ENCODE data around the gene SLC23A3. TPM values are rescaled to one million over a fixed set of nuclear protein-coding genes. Genes with fewer than 3 reads are reported as not detected.
"Not testable (repeated sequence)": the region's sequence is repeated elsewhere in the genome, so short reads cannot be mapped to it uniquely, and the experiment has no call there.

SLC23A3 gene
- polyA plus RNA-seq, 1 donor: 6.2 TPM

GRCh38 chr2:219204425-219205164 lies 34.8 kb upstream of the SLC23A3 start:
- DNase-seq: no peak
- peaks cover 19% of the 10 kb centered on the region for H3K4me1 ChIP-seq (ENCODE audit: control insufficient read depth, insufficient read depth, low read length)
- H3K4me3 ChIP-seq (ENCODE audit: low read length): no peak overlapping the region
- WGBS (ENCODE audit: insufficient coverage, low lambda C conversion rate): 80% methylated on average over 1 of the region's 7 CpGs
- no peak overlapping the region for H3K27ac ChIP-seq (ENCODE audit: low read length)
- H3K27me3 ChIP-seq (ENCODE audit: control insufficient read depth, insufficient read depth, low read length): no peaks in the 10 kb centered on the region
- H3K9me3 ChIP-seq (ENCODE audit: control insufficient read depth, low read depth, low read length): peaks cover 3% of the 10 kb centered on the region
- H3K36me3 ChIP-seq (ENCODE audit: control insufficient read depth, insufficient read depth, low read length): peaks cover 21% of the 10 kb centered on the region

- not testable (repeated sequence) for H3K36me3 ChIP-seq (ENCODE audit: control insufficient read depth, insufficient read depth, low read length); H3K9me3 ChIP-seq (ENCODE audit: control insufficient read depth, low read depth, low read length); DNase-seq; H3K27me3 ChIP-seq (ENCODE audit: control insufficient read depth, insufficient read depth, low read length); H3K27ac ChIP-seq (ENCODE audit: low read length); H3K4me1 ChIP-seq (ENCODE audit: control insufficient read depth, insufficient read depth, low read length); H3K4me3 ChIP-seq (ENCODE audit: low read length)
- WGBS (ENCODE audit: insufficient coverage, low lambda C conversion rate): no CpG with 5 or more reads among the region's 21 CpGs
Observed at GRCh38 chr2:219201331-219201730, 31.5 kb upstream of the SLC23A3 start.

GRCh38 chr2:219200502-219201326 lies 30.9 kb upstream of the SLC23A3 start:
- not testable (repeated sequence) for H3K4me1 ChIP-seq (ENCODE audit: control insufficient read depth, insufficient read depth, low read length); H3K4me3 ChIP-seq (ENCODE audit: low read length); H3K27me3 ChIP-seq (ENCODE audit: control insufficient read depth, insufficient read depth, low read length); H3K36me3 ChIP-seq (ENCODE audit: control insufficient read depth, insufficient read depth, low read length); H3K9me3 ChIP-seq (ENCODE audit: control insufficient read depth, low read depth, low read length); DNase-seq; H3K27ac ChIP-seq (ENCODE audit: low read length)
- WGBS (ENCODE audit: insufficient coverage, low lambda C conversion rate): no CpG with 5 or more reads among the region's 26 CpGs

GRCh38 chr2:219199470-219200211 lies 29.8 kb upstream of the SLC23A3 start:
- Histone ChIP-seq H3K27me3 (ENCODE audit: control insufficient read depth, insufficient read depth, low read length) (no peaks in the 10 kb centered on the region), H3K4me3 (ENCODE audit: low read length) (no peak overlapping the region), H3K9me3 (ENCODE audit: control insufficient read depth, low read depth, low read length) (peaks cover 3% of the 10 kb centered on the region), H3K4me1 (ENCODE audit: control insufficient read depth, insufficient read depth, low read length) (no peaks in the 10 kb centered on the region), H3K36me3 (ENCODE audit: control insufficient read depth, insufficient read depth, low read length) (no peaks in the 10 kb centered on the region), H3K27ac (ENCODE audit: low read length) (no peak overlapping the region)
- DNase-seq: no peak
- WGBS (ENCODE audit: insufficient coverage, low lambda C conversion rate): no CpG with 5 or more reads among the region's 12 CpGs

GRCh38 chr2:219198974-219199373 lies 29.1 kb upstream of the SLC23A3 start:
- Histone ChIP-seq H3K9me3 (ENCODE audit: control insufficient read depth, low read depth, low read length) (peaks cover 3% of the 10 kb centered on the region), H3K27ac (ENCODE audit: low read length) (no peak overlapping the region), H3K4me3 (ENCODE audit: low read length) (no peak overlapping the region), H3K27me3 (ENCODE audit: control insufficient read depth, insufficient read depth, low read length) (no peaks in the 10 kb centered on the region), H3K4me1 (ENCODE audit: control insufficient read depth, insufficient read depth, low read length) (no peaks in the 10 kb centered on the region), H3K36me3 (ENCODE audit: control insufficient read depth, insufficient read depth, low read length) (no peaks in the 10 kb centered on the region)
- no peak for DNase-seq
- no CpG with 5 or more reads among the region's 5 CpGs for WGBS (ENCODE audit: insufficient coverage, low lambda C conversion rate)

GRCh38 chr2:219197388-219197787 lies 27.6 kb upstream of the SLC23A3 start:
- no peak for DNase-seq
- Histone ChIP-seq H3K27me3 (ENCODE audit: control insufficient read depth, insufficient read depth, low read length) (no peaks in the 10 kb centered on the region), H3K4me1 (ENCODE audit: control insufficient read depth, insufficient read depth, low read length) (no peaks in the 10 kb centered on the region), H3K9me3 (ENCODE audit: control insufficient read depth, low read depth, low read length) (peaks cover 3% of the 10 kb centered on the region), H3K27ac (ENCODE audit: low read length) (no peak overlapping the region), H3K36me3 (ENCODE audit: control insufficient read depth, insufficient read depth, low read length) (no peaks in the 10 kb centered on the region), H3K4me3 (ENCODE audit: low read length) (no peak overlapping the region)
- WGBS (ENCODE audit: insufficient coverage, low lambda C conversion rate): no CpG with 5 or more reads among the region's 1 CpG

- Histone ChIP-seq H3K27ac (ENCODE audit: low read length) (no peak overlapping the region), H3K36me3 (ENCODE audit: control insufficient read depth, insufficient read depth, low read length) (peaks cover 30% of the 10 kb centered on the region), H3K27me3 (ENCODE audit: control insufficient read depth, insufficient read depth, low read length) (no peaks in the 10 kb centered on the region), H3K9me3 (ENCODE audit: control insufficient read depth, low read depth, low read length) (no peaks in the 10 kb centered on the region), H3K4me1 (ENCODE audit: control insufficient read depth, insufficient read depth, low read length) (peaks cover 5% of the 10 kb centered on the region), H3K4me3 (ENCODE audit: low read length) (no peak overlapping the region)
- no peak for DNase-seq
- WGBS (ENCODE audit: insufficient coverage, low lambda C conversion rate): no CpG with 5 or more reads among the region's 7 CpGs
Observed at GRCh38 chr2:219186754-219187456, 17.1 kb upstream of the SLC23A3 start.

GRCh38 chr2:219184121-219184520 lies 14.3 kb upstream of the SLC23A3 start:
- Histone ChIP-seq H3K27ac (ENCODE audit: low read length) (no peak overlapping the region), H3K27me3 (ENCODE audit: control insufficient read depth, insufficient read depth, low read length) (no peaks in the 10 kb centered on the region), H3K9me3 (ENCODE audit: control insufficient read depth, low read depth, low read length) (no peaks in the 10 kb centered on the region), H3K36me3 (ENCODE audit: control insufficient read depth, insufficient read depth, low read length) (peaks cover 55% of the 10 kb centered on the region), H3K4me1 (ENCODE audit: control insufficient read depth, insufficient read depth, low read length) (peaks cover 13% of the 10 kb centered on the region), H3K4me3 (ENCODE audit: low read length) (no peak overlapping the region)
- DNase-seq: no peak
- no CpG with 5 or more reads among the region's 2 CpGs for WGBS (ENCODE audit: insufficient coverage, low lambda C conversion rate)

GRCh38 chr2:219183151-219183772 lies 13.4 kb upstream of the SLC23A3 start:
- no peaks in the 10 kb centered on the region for H3K27me3 ChIP-seq (ENCODE audit: control insufficient read depth, insufficient read depth, low read length)
- no peak overlapping the region for H3K4me3 ChIP-seq (ENCODE audit: low read length)
- no peaks in the 10 kb centered on the region for H3K9me3 ChIP-seq (ENCODE audit: control insufficient read depth, low read depth, low read length)
- H3K4me1 ChIP-seq (ENCODE audit: control insufficient read depth, insufficient read depth, low read length): peaks cover 16% of the 10 kb centered on the region
- peak overlapping the region; percentile 77 for H3K27ac ChIP-seq (ENCODE audit: low read length)
- H3K36me3 ChIP-seq (ENCODE audit: control insufficient read depth, insufficient read depth, low read length): peaks cover 55% of the 10 kb centered on the region
- DNase-seq: peak in 1 of 2 donors; percentile 53
- no CpG with 5 or more reads among the region's 6 CpGs for WGBS (ENCODE audit: insufficient coverage, low lambda C conversion rate)
